Measurements from ENCODE around the gene WFDC6.

DNA sequence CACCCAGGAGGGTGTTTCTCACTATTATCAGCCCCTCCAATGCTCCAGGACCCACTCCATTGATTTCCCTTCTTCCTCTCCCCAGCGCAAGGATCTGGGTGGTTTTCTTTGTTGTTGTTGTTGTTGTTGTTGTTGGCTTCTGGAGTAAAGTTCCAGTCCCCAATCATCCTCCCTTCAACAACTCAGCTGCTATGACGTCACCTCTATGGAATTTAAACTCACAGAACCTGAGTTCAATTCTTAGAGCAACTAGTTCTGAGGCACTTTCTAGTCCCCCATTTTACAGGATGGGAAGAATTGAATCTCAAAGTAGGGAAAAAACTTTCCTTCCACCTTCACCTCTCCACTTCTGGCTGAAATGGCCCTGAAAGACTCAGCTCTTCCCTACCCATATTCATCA is 49.5 kb upstream of the WFDC6 start:
- TF ChIP-seq, protein P1, sequence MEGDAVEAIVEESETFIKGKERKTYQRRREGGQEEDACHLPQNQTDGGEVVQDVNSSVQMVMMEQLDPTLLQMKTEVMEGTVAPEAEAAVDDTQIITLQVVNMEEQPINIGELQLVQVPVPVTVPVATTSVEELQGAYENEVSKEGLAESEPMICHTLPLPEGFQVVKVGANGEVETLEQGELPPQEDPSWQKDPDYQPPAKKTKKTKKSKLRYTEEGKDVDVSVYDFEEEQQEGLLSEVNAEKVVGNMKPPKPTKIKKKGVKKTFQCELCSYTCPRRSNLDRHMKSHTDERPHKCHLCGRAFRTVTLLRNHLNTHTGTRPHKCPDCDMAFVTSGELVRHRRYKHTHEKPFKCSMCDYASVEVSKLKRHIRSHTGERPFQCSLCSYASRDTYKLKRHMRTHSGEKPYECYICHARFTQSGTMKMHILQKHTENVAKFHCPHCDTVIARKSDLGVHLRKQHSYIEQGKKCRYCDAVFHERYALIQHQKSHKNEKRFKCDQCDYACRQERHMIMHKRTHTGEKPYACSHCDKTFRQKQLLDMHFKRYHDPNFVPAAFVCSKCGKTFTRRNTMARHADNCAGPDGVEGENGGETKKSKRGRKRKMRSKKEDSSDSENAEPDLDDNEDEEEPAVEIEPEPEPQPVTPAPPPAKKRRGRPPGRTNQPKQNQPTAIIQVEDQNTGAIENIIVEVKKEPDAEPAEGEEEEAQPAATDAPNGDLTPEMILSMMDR (IDR thresholded peaks at IDR 0.05; ENCODE audit: low read depth, low read length), result no peak
- no peak for TF ChIP-seq EZH2phosphoT487 (IDR thresholded peaks at IDR 0.05; ENCODE audit: low read depth)
